ENCODE results near the gene HLF.
"Not testable (repeated sequence)": the region's sequence is repeated elsewhere in the genome, so short reads cannot be mapped to it uniquely, and the experiment has no call there.

Gene HLF

DNA sequence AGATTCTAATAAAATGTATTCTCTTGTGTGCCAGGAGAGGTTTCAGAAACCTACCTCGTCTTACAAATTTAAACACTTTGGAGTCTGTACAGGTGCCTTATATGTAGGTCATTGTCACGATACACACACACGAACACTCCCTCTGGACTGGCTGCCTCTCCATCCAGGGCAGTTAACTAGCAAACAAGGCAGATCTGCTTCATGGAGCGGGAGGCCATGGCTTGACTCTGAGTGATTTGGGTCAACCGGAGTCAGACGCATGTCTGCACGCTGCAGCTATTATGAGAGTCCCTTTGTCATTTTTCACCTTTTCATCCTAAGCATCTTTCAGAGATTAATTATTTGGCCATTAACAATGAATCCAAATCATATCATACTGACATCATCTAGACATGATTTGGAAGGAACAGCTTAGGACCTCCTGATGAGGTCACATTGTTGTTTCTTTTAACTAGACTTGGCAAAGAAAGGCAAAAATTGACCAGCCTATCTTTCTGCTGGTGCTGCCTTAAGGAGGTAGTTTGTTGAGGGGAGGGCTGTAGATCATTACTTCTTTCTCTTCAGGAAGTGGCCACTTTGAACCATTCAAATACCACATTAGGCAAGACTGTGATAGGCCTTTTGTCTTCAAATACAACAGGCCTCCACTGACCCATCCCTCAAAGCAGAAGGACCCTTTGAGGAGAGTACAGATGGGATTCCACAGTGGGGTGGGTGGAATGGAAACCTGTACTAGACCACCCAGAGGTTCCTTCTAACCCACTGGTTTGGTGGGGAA, 58.9 kb downstream of the HLF start:
- Histone ChIP-seq H3K27ac (no peak overlapping the region), H3K4me3 (no peak overlapping the region)
- DNase-seq (ENCODE audit: low spot score): no peak
- no peak for TF ChIP-seq CTCF (IDR thresholded peaks at IDR 0.05)

- H3K27ac ChIP-seq: no peak overlapping the region
- no peak overlapping the region for H3K4me3 ChIP-seq
- DNase-seq (ENCODE audit: low spot score): no peak
- no peak for TF ChIP-seq CTCF (IDR thresholded peaks at IDR 0.05)
These were observed 59.7 kb downstream of the HLF start for GRCh38 chr17:55324296-55324978.

DNA sequence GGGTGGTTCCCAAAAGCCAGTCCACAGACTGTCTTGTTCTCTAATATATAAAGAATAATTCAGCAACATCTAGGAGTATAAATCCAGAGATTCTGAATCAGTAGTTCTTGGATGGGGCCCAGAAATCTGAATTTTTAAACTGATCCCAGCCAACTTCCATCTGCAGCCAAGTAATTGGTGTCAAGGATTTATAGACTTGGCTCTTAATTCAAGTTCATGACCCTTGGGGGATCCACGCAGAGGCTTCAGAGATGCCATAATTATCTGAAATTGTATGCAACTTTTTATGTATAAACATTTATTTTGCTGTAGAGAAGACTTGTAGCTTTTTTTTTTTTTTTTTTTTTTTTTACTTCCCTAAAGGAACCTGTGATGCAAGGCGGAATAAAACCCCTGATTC, 60.6 kb downstream of the HLF start:
- no peak for TF ChIP-seq CTCF (IDR thresholded peaks at IDR 0.05)

GRCh38 chr17:55326030-55326429, 61.3 kb downstream of the HLF start:
- Histone ChIP-seq H3K27ac (no peak overlapping the region), H3K4me3 (no peak overlapping the region)
- DNase-seq (ENCODE audit: low spot score): no peak
- no peak for TF ChIP-seq CTCF (IDR thresholded peaks at IDR 0.05)

More for the DNA sequence above, 60.6 kb downstream of the HLF start:
- H3K27ac ChIP-seq: no peak overlapping the region
- no peak for DNase-seq (ENCODE audit: low spot score)
- no peak overlapping the region for H3K4me3 ChIP-seq

GRCh38 chr17:55327225-55328088, 62.7 kb downstream of the HLF start:
- TF ChIP-seq CTCF (IDR thresholded peaks at IDR 0.05): no peak
- DNase-seq (ENCODE audit: low spot score): no peak
- Histone ChIP-seq H3K4me3 (no peak overlapping the region), H3K27ac (no peak overlapping the region)

DNA sequence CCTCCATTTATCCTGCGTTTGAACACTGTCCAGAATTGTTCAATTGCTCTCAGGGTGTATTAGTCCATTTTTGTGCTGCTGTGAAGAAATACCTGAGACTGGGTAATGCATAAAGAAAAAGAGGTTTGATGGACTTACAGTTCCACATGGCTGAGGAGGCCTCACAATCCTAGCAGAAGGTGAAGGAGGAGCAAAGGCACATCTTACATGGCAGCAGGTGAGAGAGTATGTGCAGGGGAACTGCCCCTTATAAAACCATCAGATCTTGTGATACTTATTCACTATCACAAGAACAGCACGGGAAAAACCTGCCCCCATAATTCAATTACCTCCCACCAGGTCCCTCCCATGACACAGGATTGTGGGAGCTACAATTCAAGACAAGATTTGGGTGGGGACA, 63.8 kb downstream of the HLF start:
- not testable (repeated sequence) for DNase-seq (ENCODE audit: low spot score); H3K4me3 ChIP-seq; H3K27ac ChIP-seq

GRCh38 chr17:55330344-55330933, 65.7 kb downstream of the HLF start:
- TF ChIP-seq CTCF (IDR thresholded peaks at IDR 0.05): no peak
- no peak for DNase-seq (ENCODE audit: low spot score)
- no peak overlapping the region for H3K4me3 ChIP-seq
- no peak overlapping the region for H3K27ac ChIP-seq
